A673 (cell line): ENCODE data around the gene GCDH. TPM values are rescaled to one million over a fixed set of nuclear protein-coding genes. Genes with fewer than 3 reads are reported as not detected.

ENCODE experiments used
- BruUV-seq: library from RNA; stranded (reverse); fragments of 400-500 nt; replicated peaks from 2 replicates; lab custom pipeline; 2021; lab: Mats Ljungman, UMichigan
- CTCF ChIA-PET: fragments of 300-600 bp; sonication (Branson Sonifier 250); formaldehyde crosslinking; loops from one replicate; lab custom pipeline; 2022; ENCODE audit warnings: antibody characterized with exemption; lab: Charles Lee
- POLR2A ChIA-PET: fragments of 300-600 bp; sonication (Branson Sonifier 250); formaldehyde crosslinking; loops from one replicate; lab custom pipeline; 2022; ENCODE audit warnings: antibody characterized with exemption; ENCODE audit not compliant: low non-redundant PET; lab: Charles Lee
- DNase-seq: peaks from one replicate; pipeline ENCODE4 v3.0.0-alpha.2; 2015; ENCODE audit warnings: low spot score
- H3K27ac ChIP-seq: fragments of 200-600 bp; sonication (generic); 2 replicates; pipeline ENCODE4 v1.5.1; 2016; ENCODE audit warnings: mixed run types, low read depth, mild to moderate bottlenecking, mixed read lengths, antibody characterized with exemption, low read length; ENCODE audit not compliant: poor library complexity, severe bottlenecking
- H3K27me3 ChIP-seq: fragments of 200-600 bp; sonication (generic); replicated peaks from 2 replicates; pipeline ENCODE4 v1.6.1; 2017; ENCODE audit warnings: mixed run types, low read depth, mild to moderate bottlenecking, mixed read lengths, antibody characterized with exemption, low read length; ENCODE audit not compliant: insufficient read depth, poor library complexity
- H3K36me3 ChIP-seq: fragments of 200-600 bp; sonication (generic); 2 replicates; pipeline ENCODE4 v1.6.1; 2016; ENCODE audit warnings: mixed run types, mild to moderate bottlenecking, mixed read lengths, antibody characterized with exemption, low read length; ENCODE audit not compliant: insufficient read depth, poor library complexity, severe bottlenecking
- H3K4me1 ChIP-seq: fragments of 200-600 bp; sonication (generic); 2 replicates; pipeline ENCODE4 v1.6.1; 2017; ENCODE audit warnings: mixed run types, mild to moderate bottlenecking, mixed read lengths, antibody characterized with exemption, low read length; ENCODE audit not compliant: insufficient read depth, poor library complexity, severe bottlenecking
- H3K4me3 ChIP-seq: fragments of 200-600 bp; sonication (generic); 2 replicates; pipeline ENCODE4 v1.5.1; 2016; ENCODE audit warnings: low read depth, mixed run types, mild to moderate bottlenecking, mixed read lengths, low read length; ENCODE audit not compliant: poor library complexity, severe bottlenecking
- H3K9me3 ChIP-seq: fragments of 200-600 bp; sonication (generic); 2 replicates; pipeline ENCODE4 v1.6.1; 2016; ENCODE audit warnings: mixed run types, low read depth, mild to moderate bottlenecking, mixed read lengths, antibody characterized with exemption, low read length; ENCODE audit not compliant: poor library complexity, severe bottlenecking
- EZH2 ChIP-seq: fragments of 200-600 bp; sonication (generic); IDR thresholded peaks from 2 replicates; pipeline ENCODE4 v1.6.1; 2017; ENCODE audit warnings: borderline replicate concordance, low read depth, mild to moderate bottlenecking, mixed read lengths, antibody characterized with exemption, low read length; ENCODE audit not compliant: poor library complexity, severe bottlenecking
- intact Hi-C: fragments of 100-400 bp; cut with micrococcal nuclease; formaldehyde crosslinking; loops from one replicate; pipeline ENCODE4 v1.10.0; 2022; ENCODE audit not compliant: unreplicated experiment
- total RNA-seq: library from RNA; stranded (reverse); gene quantifications from 2 replicates; pipeline ENCODE4 v1.2.3, GENCODE V29; 2021
- TF ChIP-seq, protein P1 (sequence below): fragments of 300-800, 200-600 bp; sonication (generic); conservative IDR thresholded peaks from 2 replicates; pipeline ENCODE4 v1.5.1; 2017; ENCODE audit warnings: low read depth, mild to moderate bottlenecking, antibody characterized with exemption, low read length, moderate library complexity, mixed read lengths

The GCDH gene
- total RNA-seq, 1 experiment from 2014 or later, result 47.3 TPM

DNA sequence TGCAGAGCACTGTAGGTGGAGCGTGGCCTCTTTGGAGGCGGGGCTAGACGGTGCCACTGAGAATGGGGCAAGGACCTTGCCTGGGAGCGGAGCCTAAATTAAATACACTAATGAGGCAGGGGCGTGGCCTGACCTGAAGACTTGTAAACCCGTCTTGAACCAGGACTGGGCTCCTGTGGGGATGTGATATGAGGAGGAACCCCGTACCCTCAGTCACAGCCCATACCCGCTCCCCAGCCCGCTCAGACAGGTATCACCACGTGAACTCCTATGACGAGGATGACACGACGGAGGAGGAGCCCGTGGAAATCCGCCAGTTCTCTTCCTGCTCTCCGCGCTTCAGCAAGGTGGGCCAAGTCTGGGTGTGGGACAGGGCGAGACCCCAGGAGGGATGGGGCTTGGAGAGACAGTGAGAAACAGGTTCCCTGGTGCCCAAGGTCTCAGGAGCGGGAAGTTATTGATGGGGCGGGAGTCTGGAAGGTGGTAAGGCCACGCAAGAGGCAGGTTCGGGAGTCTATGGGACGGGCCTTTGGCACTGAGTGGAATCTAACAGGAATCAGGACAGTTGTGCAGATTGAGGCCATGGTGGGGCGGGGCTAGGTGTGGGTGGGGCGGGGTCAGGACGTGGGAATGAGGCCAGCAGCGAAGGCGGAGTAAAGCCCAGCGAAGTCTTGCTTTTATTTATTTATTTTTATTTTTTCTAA, 24.4 kb upstream of the GCDH start:
- Histone ChIP-seq H3K27me3 (no peaks in the 10 kb centered on the region), H3K36me3 (no peaks in the 10 kb centered on the region), H3K27ac (no peak overlapping the region), H3K4me3 (no peak overlapping the region), H3K4me1 (peaks cover 9% of the 10 kb centered on the region), H3K9me3 (no peaks in the 10 kb centered on the region)
- TF ChIP-seq EZH2, result no peak
- TF ChIP-seq, protein P1, sequence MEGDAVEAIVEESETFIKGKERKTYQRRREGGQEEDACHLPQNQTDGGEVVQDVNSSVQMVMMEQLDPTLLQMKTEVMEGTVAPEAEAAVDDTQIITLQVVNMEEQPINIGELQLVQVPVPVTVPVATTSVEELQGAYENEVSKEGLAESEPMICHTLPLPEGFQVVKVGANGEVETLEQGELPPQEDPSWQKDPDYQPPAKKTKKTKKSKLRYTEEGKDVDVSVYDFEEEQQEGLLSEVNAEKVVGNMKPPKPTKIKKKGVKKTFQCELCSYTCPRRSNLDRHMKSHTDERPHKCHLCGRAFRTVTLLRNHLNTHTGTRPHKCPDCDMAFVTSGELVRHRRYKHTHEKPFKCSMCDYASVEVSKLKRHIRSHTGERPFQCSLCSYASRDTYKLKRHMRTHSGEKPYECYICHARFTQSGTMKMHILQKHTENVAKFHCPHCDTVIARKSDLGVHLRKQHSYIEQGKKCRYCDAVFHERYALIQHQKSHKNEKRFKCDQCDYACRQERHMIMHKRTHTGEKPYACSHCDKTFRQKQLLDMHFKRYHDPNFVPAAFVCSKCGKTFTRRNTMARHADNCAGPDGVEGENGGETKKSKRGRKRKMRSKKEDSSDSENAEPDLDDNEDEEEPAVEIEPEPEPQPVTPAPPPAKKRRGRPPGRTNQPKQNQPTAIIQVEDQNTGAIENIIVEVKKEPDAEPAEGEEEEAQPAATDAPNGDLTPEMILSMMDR, result no peak
- ChIA-PET POLR2A (no interaction called here), CTCF (no interaction called here)
- no peak for DNase-seq
- BruUV-seq, result no TSS peak
- intact Hi-C loops, result no loop called here

DNA sequence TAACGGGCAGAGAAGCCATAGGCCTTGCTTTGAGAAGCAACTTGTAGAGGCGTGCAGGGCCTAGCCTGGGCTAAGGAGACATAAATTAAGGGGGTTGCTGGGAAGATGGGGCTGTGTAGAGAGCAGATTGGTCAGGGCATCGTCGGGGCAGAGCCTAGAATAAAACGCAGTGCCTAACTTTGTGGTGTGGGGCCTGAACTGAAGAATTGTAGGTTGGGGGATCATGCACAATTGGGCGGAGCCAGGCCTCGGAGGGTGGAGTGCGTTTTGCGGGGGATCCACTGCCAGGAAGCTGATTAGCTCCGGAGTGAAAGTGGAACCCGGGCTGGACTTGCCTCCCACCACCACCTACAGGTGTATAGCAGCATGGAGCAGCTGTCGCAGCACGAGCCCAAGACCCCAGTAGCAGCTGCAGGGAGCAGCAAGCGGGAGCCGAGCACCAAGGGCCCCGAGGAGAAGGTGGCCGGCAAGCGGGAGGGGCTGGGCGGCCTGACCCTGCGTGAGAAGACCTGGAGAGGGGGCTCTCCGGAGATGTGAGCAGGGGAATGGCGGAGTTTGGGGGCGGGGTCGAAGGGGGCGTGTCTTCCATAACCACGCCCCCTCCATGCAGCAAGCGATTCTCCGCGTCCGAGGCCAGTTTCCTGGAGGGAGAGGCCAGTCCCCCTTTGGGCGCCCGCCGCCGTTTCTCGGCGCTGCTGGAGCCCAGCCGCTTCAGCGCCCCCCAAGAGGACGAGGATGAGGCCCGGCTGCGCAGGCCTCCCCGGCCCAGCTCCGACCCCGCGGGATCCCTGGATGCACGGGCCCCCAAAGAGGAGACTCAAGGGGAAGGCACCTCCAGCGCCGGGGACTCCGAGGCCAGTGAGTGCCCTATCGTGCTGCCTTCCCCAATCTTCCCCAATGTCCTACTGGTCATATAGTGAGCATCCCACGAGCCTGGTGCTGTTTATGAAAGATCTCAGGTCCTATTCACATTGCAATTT, 23.6 kb upstream of the GCDH start:
- no peaks in the 10 kb centered on the region for H3K9me3 ChIP-seq
- H3K4me3 ChIP-seq, result peak overlapping the region; percentile 60
- peak; percentile 87 for DNase-seq
- TF ChIP-seq, protein P1, result no peak; the same call in 1 of the 2 replicates
- TF ChIP-seq EZH2, result no peak
- H3K27me3 ChIP-seq, result no peaks in the 10 kb centered on the region
- POLR2A ChIA-PET, result no interaction called here
- intact Hi-C loops, result no loop called here
- H3K27ac ChIP-seq, result peak overlapping the region; percentile 49
- BruUV-seq, result no TSS peak
- H3K36me3 ChIP-seq, result no peaks in the 10 kb centered on the region
- CTCF ChIA-PET, result no interaction called here
- H3K4me1 ChIP-seq, result peaks cover 9% of the 10 kb centered on the region

DNA sequence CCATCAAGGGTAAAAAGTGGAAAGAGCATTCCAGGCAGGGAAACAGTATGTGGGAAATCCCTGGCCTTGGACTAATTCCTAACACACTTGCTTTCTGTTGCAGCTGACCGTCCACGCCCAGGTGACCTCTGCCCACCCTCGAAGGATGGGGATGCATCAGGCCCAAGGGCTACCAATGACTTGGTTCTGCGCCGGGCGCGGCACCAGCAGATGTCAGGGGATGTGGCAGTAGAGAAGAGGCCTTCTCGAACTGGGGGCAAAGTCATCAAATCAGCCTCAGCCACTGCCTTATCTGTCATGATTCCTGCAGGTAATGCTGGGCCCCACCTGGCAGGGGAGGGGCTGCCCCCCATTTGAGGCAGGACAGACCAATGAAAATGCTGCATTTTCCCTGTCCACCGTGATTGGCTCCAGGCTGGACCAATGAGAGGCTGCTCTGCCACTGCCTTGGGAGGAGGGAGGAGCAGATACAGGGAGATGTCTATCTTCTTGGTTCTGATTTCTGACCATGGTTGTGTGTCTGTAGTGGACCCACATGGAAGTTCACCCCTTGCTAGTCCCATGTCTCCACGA, 22.3 kb upstream of the GCDH start:
- POLR2A ChIA-PET, result no interaction called here
- Histone ChIP-seq H3K4me3 (no peak overlapping the region), H3K36me3 (no peaks in the 10 kb centered on the region), H3K9me3 (no peaks in the 10 kb centered on the region), H3K27me3 (no peaks in the 10 kb centered on the region), H3K27ac (no peak overlapping the region), H3K4me1 (peaks cover 9% of the 10 kb centered on the region)
- TF ChIP-seq, protein P1, result no peak
- no peak for TF ChIP-seq EZH2
- DNase-seq, result no peak
- intact Hi-C loops, result no loop called here
- no TSS peak for BruUV-seq
- CTCF ChIA-PET, result no interaction called here
